Fibroblast of skin of left quadriceps (primary cell): Measurements from ENCODE around the gene TTLL5.
A peak's percentile ranks its signal among the peaks of the same experiment; 100 is the strongest.
"Not testable (repeated sequence)": the region's sequence is repeated elsewhere in the genome, so short reads cannot be mapped to it uniquely, and the experiment has no call there.

Experiments
- DNase-seq, 2 experiments: peaks; one replicate each; pipeline ENCODE4 v3.0.0-alpha.2; 2013; ENCODE audit warnings: low read depth in 2 of 2

TTLL5 gene

GRCh38 chr14:75911883-75912282 lies 250.8 kb downstream of the TTLL5 start:
- DNase-seq = no peak

GRCh38 chr14:75913183-75913582 lies 252.1 kb downstream of the TTLL5 start:
- no peak for DNase-seq

DNA sequence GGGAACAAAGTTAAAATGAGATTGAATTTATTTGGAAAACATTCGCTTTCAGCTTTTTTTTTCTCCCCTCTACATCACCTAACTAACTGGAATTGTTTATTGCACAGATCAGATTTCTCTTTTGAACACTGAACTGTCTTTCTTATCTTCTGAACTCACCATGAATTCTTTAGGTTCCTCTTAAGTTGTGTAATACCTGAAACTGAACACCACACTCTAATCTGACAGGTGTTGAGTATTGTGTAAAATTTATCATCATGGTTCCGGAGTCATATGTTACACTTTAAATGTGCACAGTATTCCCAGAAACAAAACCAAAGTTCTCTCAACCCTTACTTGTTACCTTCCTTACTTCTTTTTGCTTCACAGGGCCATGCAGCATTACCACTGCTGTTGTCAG lies 254.0 kb downstream of the TTLL5 start:
- no peak for DNase-seq

DNA sequence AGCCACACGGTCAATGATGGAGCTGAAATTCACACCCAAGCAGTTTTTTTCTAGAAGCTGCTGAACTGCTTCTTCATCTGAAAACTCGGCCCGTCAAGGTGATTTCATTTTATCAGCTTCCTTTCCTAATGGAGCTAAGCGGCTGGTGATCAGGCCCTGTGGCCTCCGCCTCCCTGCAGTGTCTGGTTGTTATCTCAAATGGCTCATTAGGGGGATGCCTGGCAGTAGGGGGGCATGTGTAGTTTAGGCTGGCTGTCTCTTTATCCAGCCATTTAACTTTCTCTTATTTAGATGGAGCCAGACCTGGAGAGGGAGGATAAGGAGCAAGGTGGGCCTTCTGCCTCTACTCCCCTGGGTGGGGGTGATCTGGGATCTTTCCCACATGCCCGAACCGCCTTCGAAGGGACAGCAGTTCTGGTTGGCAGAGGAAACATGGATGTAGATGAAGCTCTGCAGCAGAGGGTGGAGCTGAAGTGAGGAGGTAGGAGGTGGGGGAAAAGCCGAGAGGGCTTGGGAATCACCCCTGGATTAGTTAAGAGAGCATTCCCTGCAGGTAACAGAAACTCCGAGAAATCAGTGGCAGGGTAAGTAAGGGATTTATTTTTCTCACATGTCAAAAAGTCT lies 256.4 kb downstream of the TTLL5 start:
- no peak for DNase-seq

GRCh38 chr14:75917946-75918335 lies 256.9 kb downstream of the TTLL5 start:
- no peak for DNase-seq

DNA sequence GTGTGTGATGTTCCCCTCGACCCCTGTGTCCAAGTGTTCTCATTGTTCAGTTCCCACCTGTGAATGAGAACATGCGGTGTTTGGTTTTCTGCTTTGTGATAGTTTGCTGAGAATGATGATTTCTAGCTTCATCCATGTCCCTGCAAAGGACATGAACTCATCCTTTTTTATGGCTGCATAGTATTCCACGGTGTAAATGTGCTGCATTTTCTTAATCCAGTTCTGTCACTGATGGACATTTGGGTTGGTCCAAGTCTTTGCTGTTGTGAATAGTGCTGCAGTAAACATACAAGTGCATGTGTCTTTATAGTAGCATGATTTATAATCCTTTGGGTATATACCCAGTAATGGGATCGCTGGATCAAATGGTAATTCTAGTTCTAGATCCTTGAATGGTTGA lies 259.4 kb downstream of the TTLL5 start:
- DNase-seq = not testable (repeated sequence)

GRCh38 chr14:75925141-75925840 lies 264.2 kb downstream of the TTLL5 start:
- not testable (repeated sequence) for DNase-seq

GRCh38 chr14:75926431-75927115 lies 265.5 kb downstream of the TTLL5 start:
- no peak for DNase-seq

DNA sequence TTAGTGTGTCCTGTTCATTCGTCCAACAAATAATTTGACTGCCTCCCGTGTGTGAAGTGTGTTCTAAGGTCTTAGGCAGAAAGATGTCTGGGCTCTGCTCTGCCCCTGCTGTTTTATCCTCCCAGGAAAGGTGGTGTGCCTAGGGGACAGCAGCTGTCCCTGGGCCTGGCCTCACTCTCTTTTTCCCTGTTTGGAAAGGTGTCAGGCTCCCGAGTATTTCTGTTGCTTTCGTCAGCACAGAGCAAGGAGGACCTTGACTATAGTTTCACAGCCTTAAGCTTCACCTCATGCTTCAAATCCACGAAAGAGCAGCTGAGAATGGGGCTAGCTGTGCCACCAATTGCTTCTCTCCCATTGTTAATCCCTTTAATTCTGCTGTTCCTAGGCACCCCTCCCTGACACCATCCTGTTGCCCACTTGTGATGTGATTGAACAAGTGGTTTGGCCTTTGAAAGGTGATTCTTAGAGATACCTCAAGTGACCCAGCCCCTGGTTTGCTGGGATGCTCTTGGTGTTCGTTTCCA lies 266.6 kb downstream of the TTLL5 start:
- no peak for DNase-seq

DNA sequence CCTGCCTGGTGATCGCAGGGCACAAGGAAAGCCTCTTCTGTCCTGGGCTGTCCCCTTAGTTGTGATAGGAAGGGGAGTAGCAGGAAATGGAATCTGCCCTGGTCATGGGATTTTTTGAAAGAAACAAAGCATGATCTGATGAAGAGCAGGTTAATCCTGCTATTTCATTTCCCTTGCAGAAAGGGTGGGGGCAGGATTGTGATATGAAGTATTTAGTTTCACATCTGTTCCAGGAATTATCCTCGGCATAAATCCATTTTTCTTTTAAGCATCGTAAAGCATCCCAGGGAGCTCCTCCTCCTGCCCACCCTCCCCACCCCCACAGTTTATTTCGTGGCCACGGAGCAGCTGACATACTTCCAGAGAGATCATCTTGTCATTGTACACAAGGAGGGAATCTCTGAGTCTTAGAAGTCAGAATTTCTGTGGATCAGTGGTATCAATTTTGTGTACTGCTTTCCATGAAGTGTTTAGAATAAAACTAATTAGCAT lies 267.7 kb downstream of the TTLL5 start:
- DNase-seq = peak in 1 of 2 experiments; percentile 22

DNA sequence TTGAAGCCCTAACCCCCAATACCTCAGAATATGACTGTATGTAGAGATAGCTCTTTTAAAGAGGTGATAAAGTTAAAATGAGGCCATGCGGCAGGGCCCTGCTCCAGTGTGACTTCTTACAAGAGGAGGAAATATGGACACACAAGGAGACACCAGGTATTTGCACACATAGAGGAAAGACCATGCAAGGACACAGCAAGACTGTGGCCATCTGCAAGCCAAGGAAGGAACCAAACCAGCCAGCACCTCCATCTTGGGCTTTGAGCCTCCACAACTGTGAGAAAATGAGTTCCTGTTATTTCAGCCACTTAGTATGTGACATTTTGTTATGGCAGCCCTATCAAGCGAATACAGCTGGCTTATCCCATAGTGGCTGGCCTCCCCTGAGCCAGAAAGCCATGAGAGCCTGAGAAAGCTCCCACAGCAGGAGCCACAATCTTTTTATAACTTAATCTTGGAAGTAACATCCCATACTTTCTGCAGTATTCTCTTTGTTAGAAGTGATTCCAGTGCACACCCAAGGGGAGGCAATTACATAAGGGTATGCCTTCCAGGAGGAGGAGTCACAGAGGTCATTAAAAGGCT lies 272.8 kb downstream of the TTLL5 start:
- DNase-seq = no peak

DNA sequence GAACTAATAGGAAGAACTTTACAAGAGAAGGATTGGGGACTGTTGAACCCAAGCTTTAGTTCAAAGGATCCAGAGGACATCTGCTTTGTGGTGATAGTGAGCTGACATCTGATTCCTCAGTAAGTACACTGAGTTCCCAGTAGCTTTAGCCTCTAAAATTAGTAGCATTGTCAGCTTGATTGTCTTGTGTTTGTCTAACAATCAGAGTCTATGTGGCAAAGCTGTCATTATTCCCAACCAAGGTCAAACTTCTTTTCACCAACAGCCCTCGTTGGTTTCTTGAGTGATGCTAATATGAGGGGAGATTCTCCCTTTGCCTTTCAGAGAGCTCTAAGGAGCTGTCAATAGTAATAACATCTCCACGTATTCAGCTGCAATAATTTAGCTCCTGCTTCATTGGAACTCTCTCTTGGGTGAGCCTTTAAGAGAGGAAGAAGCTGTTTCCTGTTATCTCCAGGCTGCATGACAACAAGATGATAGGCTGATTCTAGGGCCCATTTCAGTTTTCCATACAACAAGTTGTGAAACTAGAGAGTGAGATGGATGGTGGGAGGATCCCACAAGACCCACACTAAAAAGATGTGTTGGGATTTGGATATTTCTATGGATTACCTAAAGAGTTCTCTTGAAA lies 274.1 kb downstream of the TTLL5 start:
- DNase-seq = no peak

GRCh38 chr14:75939200-75939599 lies 278.2 kb downstream of the TTLL5 start:
- DNase-seq = no peak

- peak in 1 of 2 experiments; percentile 11 for DNase-seq
Measured at GRCh38 chr14:75941030-75941429, 280.0 kb downstream of the TTLL5 start.

- DNase-seq = no peak
Measured at GRCh38 chr14:75944607-75945241, 283.7 kb downstream of the TTLL5 start.

- no peak for DNase-seq
Measured at GRCh38 chr14:75946785-75947184, 285.7 kb downstream of the TTLL5 start.

GRCh38 chr14:75952489-75952888 lies 291.4 kb downstream of the TTLL5 start:
- DNase-seq = no peak

DNA sequence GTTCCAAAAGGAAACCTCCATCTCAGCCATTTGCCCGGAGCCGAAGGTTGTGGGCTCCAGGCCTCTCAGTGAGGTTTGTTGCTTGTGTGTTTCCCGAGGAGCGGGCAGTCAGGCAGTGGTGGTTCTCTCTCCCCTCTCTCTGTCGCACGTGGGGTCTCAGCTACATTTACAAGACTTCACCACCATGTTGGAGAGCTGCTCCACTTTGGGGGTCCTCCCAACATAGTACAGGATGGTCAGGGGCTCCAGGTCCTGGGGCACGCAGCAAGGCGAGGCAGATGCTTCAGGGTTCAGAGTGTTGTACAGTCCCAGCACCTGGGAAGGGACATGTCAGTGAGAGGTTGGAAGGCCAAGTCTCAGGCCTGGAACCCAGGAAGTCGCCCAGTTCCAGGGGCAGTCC lies 298.0 kb downstream of the TTLL5 start:
- DNase-seq = no peak

DNA sequence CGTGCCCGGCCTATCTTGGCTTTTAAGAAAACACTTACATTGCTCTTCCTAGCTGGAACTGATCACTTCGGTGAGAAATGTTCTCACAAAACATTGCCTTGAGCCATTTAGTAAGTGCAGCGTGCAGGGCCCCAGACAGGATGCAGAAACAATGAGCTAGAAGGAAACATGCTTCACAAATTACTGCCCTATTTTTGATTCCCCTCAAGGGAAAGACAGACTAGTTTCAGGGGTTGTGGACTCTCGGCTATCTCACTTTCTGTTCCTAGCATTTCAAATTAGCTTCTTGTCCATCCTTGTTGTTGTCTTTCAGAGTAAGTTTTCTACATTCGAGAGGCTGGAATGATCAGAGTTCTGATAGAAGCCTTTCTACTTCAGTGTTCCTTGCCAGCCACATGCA lies 299.2 kb downstream of the TTLL5 start:
- no peak for DNase-seq

DNA sequence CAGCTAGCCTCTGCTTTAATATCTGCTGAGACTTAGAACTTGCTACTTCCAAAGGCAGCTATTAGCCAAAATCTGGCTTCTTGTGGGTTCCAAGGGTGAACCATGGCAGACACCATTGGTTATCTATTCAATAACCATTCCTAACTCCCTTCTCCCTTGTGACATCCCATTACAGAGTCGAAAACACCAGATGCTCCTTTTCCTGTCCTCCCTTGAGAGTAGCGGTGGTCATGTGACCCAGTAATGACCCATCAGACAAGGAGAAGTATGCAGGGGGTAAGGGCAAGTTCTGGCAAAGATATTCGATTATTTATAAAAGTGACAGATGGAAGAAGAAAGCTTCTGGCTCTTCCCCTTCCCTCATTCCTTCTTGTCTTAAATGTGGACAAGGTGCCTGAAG lies 300.6 kb downstream of the TTLL5 start:
- DNase-seq = no peak

DNA sequence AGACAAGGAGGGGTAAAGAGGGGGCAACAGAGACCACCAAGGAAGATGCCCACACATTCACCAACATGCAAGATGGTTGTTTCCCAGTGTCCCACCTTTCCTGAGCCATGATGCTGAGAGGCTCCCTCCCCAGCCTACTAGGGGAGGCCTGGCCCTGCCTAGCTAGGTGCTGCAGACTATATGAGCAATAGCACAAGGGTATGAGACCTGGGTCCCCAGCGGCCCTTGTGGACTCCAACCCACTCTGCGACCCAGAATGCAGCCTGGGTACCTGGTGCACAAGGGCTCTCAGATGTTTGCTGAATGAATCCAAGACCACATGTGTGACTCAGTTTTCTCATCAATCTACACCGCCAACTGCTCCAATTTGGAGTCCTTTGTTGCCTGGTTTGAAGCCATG lies 306.8 kb downstream of the TTLL5 start:
- DNase-seq = no peak
